Tibial nerve (tissue), 4 donors: ENCODE results near the gene RNU6-7.

ENCODE experiments used
- EP300 ChIP-seq, 2 donors: sonication (generic); formaldehyde crosslinking; IDR thresholded peaks; one replicate each; pipeline ENCODE4 v1.6.1; 2017; ENCODE audit warnings: antibody characterized with exemption in 2 of 2, mild to moderate bottlenecking in 1 of 2
- POLR2A ChIP-seq, 2 donors: fragments of 450-650 bp; IDR thresholded peaks; one replicate each; pipeline ENCODE4 v1.6.1; 2017; ENCODE audit warnings: antibody characterized with exemption in 2 of 2, mild to moderate bottlenecking in 2 of 2, moderate library complexity in 2 of 2
- TF ChIP-seq, protein P1 (sequence below), 5 experiments: fragments of 200-600 bp in 3 of 5; fragments of 450-650 bp in 2 of 5; sonication (generic) in 3 of 5; IDR thresholded peaks; one replicate each; pipeline ENCODE4 v1.5.1; 2016 to 2019; ENCODE audit warnings: antibody characterized with exemption in 5 of 5, mild to moderate bottlenecking in 3 of 5, moderate library complexity in 2 of 5

DNA sequence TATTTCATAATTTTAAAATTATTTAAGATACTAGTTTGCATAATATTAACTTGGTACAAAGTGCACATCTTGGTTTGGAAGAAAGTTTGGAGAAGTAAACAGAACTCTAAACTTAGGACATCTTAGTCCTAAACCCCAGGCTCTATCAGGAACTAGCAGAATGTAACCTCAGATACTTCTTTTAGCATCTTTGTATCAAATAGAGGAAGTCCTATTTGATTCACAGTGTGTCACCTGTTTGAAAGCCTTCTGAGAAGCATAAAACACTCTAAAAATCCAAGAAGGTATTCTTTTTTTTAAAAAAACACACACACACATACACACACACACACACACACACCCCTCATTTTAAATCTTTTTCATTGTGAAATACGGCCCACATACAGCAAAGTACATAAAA, 12.0 kb upstream of the RNU6-7 start:
- TF ChIP-seq, protein P1, sequence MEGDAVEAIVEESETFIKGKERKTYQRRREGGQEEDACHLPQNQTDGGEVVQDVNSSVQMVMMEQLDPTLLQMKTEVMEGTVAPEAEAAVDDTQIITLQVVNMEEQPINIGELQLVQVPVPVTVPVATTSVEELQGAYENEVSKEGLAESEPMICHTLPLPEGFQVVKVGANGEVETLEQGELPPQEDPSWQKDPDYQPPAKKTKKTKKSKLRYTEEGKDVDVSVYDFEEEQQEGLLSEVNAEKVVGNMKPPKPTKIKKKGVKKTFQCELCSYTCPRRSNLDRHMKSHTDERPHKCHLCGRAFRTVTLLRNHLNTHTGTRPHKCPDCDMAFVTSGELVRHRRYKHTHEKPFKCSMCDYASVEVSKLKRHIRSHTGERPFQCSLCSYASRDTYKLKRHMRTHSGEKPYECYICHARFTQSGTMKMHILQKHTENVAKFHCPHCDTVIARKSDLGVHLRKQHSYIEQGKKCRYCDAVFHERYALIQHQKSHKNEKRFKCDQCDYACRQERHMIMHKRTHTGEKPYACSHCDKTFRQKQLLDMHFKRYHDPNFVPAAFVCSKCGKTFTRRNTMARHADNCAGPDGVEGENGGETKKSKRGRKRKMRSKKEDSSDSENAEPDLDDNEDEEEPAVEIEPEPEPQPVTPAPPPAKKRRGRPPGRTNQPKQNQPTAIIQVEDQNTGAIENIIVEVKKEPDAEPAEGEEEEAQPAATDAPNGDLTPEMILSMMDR (IDR thresholded peaks at IDR 0.05): no peak
- TF ChIP-seq EP300 (IDR thresholded peaks at IDR 0.05) (no peak), POLR2A (IDR thresholded peaks at IDR 0.05) (no peak)
